Measurements from ENCODE around the gene CCL23.
"Not testable (repeated sequence)": the region's sequence is repeated elsewhere in the genome, so short reads cannot be mapped to it uniquely, and the experiment has no call there.

Gene CCL23

GRCh38 chr17:35995346-35995745, 22.4 kb downstream of the CCL23 start:
- H2AK5ac ChIP-seq (ENCODE audit: low read length); H2BK12ac ChIP-seq (ENCODE audit: low read length); H4K91ac ChIP-seq (ENCODE audit: low read depth, low read length); H3K9ac ChIP-seq (ENCODE audit: low read length); H3K79me1 ChIP-seq (ENCODE audit: low read length); H3K27me3 ChIP-seq (ENCODE audit: insufficient read depth, low read length); DNase-seq; H3K23ac ChIP-seq (ENCODE audit: low read length); H3K9me3 ChIP-seq (ENCODE audit: insufficient read depth, low read depth, low read length); H2AFZ ChIP-seq (ENCODE audit: insufficient read depth, low read length, poor library complexity); H3K18ac ChIP-seq (ENCODE audit: low read length); H4K8ac ChIP-seq (ENCODE audit: low read depth, low read length); H3K4ac ChIP-seq (ENCODE audit: low read depth, low read length); H3K36me3 ChIP-seq (ENCODE audit: control insufficient read depth in 1 of 2, insufficient read depth in 2 of 2, low read length in 2 of 2); H3K4me3 ChIP-seq (ENCODE audit: low read depth, low read length); H3K4me1 ChIP-seq (ENCODE audit: control insufficient read depth in 1 of 2, insufficient read depth in 2 of 2, low read length in 2 of 2); H2BK120ac ChIP-seq (ENCODE audit: insufficient read depth, low read length, poor library complexity); H2BK5ac ChIP-seq (ENCODE audit: low read depth, low read length, poor library complexity); H4K12ac ChIP-seq (ENCODE audit: low read depth, low read length); H3K79me2 ChIP-seq (ENCODE audit: control insufficient read depth, insufficient read depth, low read length, poor library complexity); H3K4me2 ChIP-seq (ENCODE audit: low read length); H3K27ac ChIP-seq (ENCODE audit: low read depth, low read length); H3K14ac ChIP-seq (ENCODE audit: low read length): not testable (repeated sequence)
- no CpG with 5 or more reads among the region's 2 CpGs for WGBS (ENCODE audit: extremely low coverage, insufficient coverage, insufficient read length)

- Histone ChIP-seq H3K18ac (ENCODE audit: low read length) (no peak overlapping the region), H3K27me3 (ENCODE audit: insufficient read depth, low read length) (no peaks in the 10 kb centered on the region), H2BK5ac (ENCODE audit: low read depth, low read length, poor library complexity) (no peak overlapping the region), H4K8ac (ENCODE audit: low read depth, low read length) (no peak overlapping the region), H2BK120ac (ENCODE audit: insufficient read depth, low read length, poor library complexity) (no peak overlapping the region), H3K9ac (ENCODE audit: low read length) (no peak overlapping the region), H2BK12ac (ENCODE audit: low read length) (no peak overlapping the region), H3K4me3 (ENCODE audit: low read depth, low read length) (no peak overlapping the region), H3K79me2 (ENCODE audit: control insufficient read depth, insufficient read depth, low read length, poor library complexity) (no peaks in the 10 kb centered on the region), H3K79me1 (ENCODE audit: low read length) (no peaks in the 10 kb centered on the region), H2AK5ac (ENCODE audit: low read length) (no peak overlapping the region), H4K12ac (ENCODE audit: low read depth, low read length) (no peak overlapping the region), H3K27ac (ENCODE audit: low read depth, low read length) (no peak overlapping the region), H4K91ac (ENCODE audit: low read depth, low read length) (no peak overlapping the region), H3K9me3 (ENCODE audit: insufficient read depth, low read depth, low read length) (no peaks in the 10 kb centered on the region), H3K4ac (ENCODE audit: low read depth, low read length) (no peak overlapping the region), H3K4me1 (ENCODE audit: control insufficient read depth in 1 of 2, insufficient read depth in 2 of 2, low read length in 2 of 2) (no peaks in the 10 kb centered on the region), H3K23ac (ENCODE audit: low read length) (no peak overlapping the region), H3K14ac (ENCODE audit: low read length) (no peak overlapping the region), H3K36me3 (ENCODE audit: control insufficient read depth in 1 of 2, insufficient read depth in 2 of 2, low read length in 2 of 2) (no peaks in the 10 kb centered on the region), H3K4me2 (ENCODE audit: low read length) (no peak overlapping the region), H2AFZ (ENCODE audit: insufficient read depth, low read length, poor library complexity) (no peak overlapping the region)
- no peak for DNase-seq
- WGBS (ENCODE audit: extremely low coverage, insufficient coverage, insufficient read length), result no CpG with 5 or more reads among the region's 2 CpGs
Measured at GRCh38 chr17:35991075-35991474, 26.7 kb downstream of the CCL23 start.

GRCh38 chr17:35988164-35988563, 29.6 kb downstream of the CCL23 start:
- Histone ChIP-seq H2AFZ (ENCODE audit: insufficient read depth, low read length, poor library complexity) (no peak overlapping the region), H3K4ac (ENCODE audit: low read depth, low read length) (no peak overlapping the region), H3K4me2 (ENCODE audit: low read length) (no peak overlapping the region), H3K27me3 (ENCODE audit: insufficient read depth, low read length) (no peaks in the 10 kb centered on the region), H2BK120ac (ENCODE audit: insufficient read depth, low read length, poor library complexity) (no peak overlapping the region), H3K36me3 (ENCODE audit: control insufficient read depth in 1 of 2, insufficient read depth in 2 of 2, low read length in 2 of 2) (no peaks in the 10 kb centered on the region), H3K4me3 (ENCODE audit: low read depth, low read length) (no peak overlapping the region), H4K8ac (ENCODE audit: low read depth, low read length) (no peak overlapping the region), H3K27ac (ENCODE audit: low read depth, low read length) (no peak overlapping the region), H3K9ac (ENCODE audit: low read length) (no peak overlapping the region), H3K79me1 (ENCODE audit: low read length) (no peaks in the 10 kb centered on the region), H3K14ac (ENCODE audit: low read length) (no peak overlapping the region), H3K23ac (ENCODE audit: low read length) (no peak overlapping the region), H3K9me3 (ENCODE audit: insufficient read depth, low read depth, low read length) (peaks cover 2% of the 10 kb centered on the region), H3K18ac (ENCODE audit: low read length) (no peak overlapping the region), H3K4me1 (ENCODE audit: control insufficient read depth in 1 of 2, insufficient read depth in 2 of 2, low read length in 2 of 2) (no peaks in the 10 kb centered on the region), H4K12ac (ENCODE audit: low read depth, low read length) (no peak overlapping the region), H3K79me2 (ENCODE audit: control insufficient read depth, insufficient read depth, low read length, poor library complexity) (no peaks in the 10 kb centered on the region), H4K91ac (ENCODE audit: low read depth, low read length) (no peak overlapping the region), H2BK5ac (ENCODE audit: low read depth, low read length, poor library complexity) (no peak overlapping the region), H2BK12ac (ENCODE audit: low read length) (no peak overlapping the region), H2AK5ac (ENCODE audit: low read length) (no peak overlapping the region)
- DNase-seq, result no peak

GRCh38 chr17:35986643-35987042, 31.1 kb downstream of the CCL23 start, which contains the start of gene CCL14:
CCL14 (minus strand) TSS chr17:35986729; CDS start chr17:35986649, 80 bp downstream.
- Histone ChIP-seq H4K91ac (ENCODE audit: low read depth, low read length) (no peak within 1 kb of the TSS), H3K27me3 (ENCODE audit: insufficient read depth, low read length) (no peaks in the 10 kb centered on the region), H3K4me3 (ENCODE audit: low read depth, low read length) (no peak within 1 kb of the TSS), H3K4me2 (ENCODE audit: low read length) (no peak within 1 kb of the TSS), H2AK5ac (ENCODE audit: low read length) (no peak within 1 kb of the TSS), H4K12ac (ENCODE audit: low read depth, low read length) (no peak within 1 kb of the TSS), H3K14ac (ENCODE audit: low read length) (no peak within 1 kb of the TSS), H2BK5ac (ENCODE audit: low read depth, low read length, poor library complexity) (no peak within 1 kb of the TSS), H3K4ac (ENCODE audit: low read depth, low read length) (no peak within 1 kb of the TSS), H3K9ac (ENCODE audit: low read length) (no peak within 1 kb of the TSS), H2BK12ac (ENCODE audit: low read length) (no peak within 1 kb of the TSS), H3K27ac (ENCODE audit: low read depth, low read length) (no peak within 1 kb of the TSS), H3K23ac (ENCODE audit: low read length) (no peak within 1 kb of the TSS), H2AFZ (ENCODE audit: insufficient read depth, low read length, poor library complexity) (no peak within 1 kb of the TSS), H3K9me3 (ENCODE audit: insufficient read depth, low read depth, low read length) (peaks cover 2% of the 10 kb centered on the region), H3K4me1 (ENCODE audit: control insufficient read depth in 1 of 2, insufficient read depth in 2 of 2, low read length in 2 of 2) (no peaks in the 10 kb centered on the region), H3K18ac (ENCODE audit: low read length) (no peak within 1 kb of the TSS), H2BK120ac (ENCODE audit: insufficient read depth, low read length, poor library complexity) (no peak within 1 kb of the TSS), H3K79me2 (ENCODE audit: control insufficient read depth, insufficient read depth, low read length, poor library complexity) (no peaks in the 10 kb centered on the region), H3K79me1 (ENCODE audit: low read length) (no peaks in the 10 kb centered on the region), H3K36me3 (ENCODE audit: control insufficient read depth in 1 of 2, insufficient read depth in 2 of 2, low read length in 2 of 2) (no peaks in the 10 kb centered on the region), H4K8ac (ENCODE audit: low read depth, low read length) (no peak within 1 kb of the TSS)
- WGBS (ENCODE audit: extremely low coverage, insufficient coverage, insufficient read length), result no CpG with 5 or more reads among the region's 1 CpG
- DNase-seq, result no peak

All from trophoblast cell (in vitro differentiated cells and primary cell).